ENCODE results near the gene PTPRN. TPM values are rescaled to one million over a fixed set of nuclear protein-coding genes. Genes with fewer than 3 reads are reported as not detected.

The PTPRN gene
- total RNA-seq, 1 experiment from 2014 or later: 2.8 TPM

GRCh38 chr2:219308142-219309101 lies 779 bp downstream of the PTPRN start:
- DNase-seq (ENCODE audit: low read depth): peak; percentile 64

DNA sequence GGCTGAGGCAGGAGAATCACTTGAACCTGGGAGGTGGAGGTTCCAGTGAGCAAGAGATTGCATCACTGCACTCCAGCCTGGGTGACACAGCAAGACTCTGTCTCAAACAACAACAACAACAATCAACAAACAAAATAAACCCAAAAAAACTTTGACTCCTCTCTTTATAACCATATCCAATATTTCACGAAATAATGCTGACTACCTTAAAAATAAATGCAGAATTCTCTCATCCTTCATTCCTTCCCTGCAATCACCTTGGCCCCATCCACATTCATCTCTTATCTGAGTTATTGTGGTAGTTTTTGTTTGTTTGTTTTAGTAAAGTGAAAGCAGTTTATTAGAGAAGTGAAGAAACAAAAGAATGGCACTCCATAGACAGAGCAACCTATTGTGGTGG lies 3.2 kb downstream of the PTPRN start:
- no peak for DNase-seq (ENCODE audit: low read depth)

- no peak for DNase-seq (ENCODE audit: low read depth)
Observed at GRCh38 chr2:219304223-219304622, 5.0 kb downstream of the PTPRN start.

- no peak for DNase-seq (ENCODE audit: low read depth)
Observed at GRCh38 chr2:219302412-219302968, 6.7 kb downstream of the PTPRN start.

DNA sequence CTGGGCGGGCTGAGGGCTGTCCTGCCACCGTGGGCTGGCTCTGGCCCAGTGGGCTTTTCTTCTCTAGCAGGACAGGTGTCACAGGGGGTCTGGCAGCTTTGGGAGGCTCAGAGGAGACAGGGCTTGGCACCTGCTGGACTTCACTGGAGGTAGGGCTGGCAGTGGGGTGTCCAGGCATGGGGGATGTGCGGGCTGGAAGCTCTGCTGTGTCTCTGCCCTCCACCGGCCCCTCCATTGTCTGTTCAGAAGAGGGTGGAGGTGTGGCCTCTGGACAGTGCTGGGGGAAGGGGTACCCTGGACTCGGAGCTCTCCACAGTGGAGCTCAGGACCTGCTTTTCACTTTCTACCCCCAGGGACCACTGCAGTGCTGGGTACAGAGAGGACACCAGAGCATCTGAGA lies 9.2 kb downstream of the PTPRN start:
- DNase-seq (ENCODE audit: low read depth): no peak

DNA sequence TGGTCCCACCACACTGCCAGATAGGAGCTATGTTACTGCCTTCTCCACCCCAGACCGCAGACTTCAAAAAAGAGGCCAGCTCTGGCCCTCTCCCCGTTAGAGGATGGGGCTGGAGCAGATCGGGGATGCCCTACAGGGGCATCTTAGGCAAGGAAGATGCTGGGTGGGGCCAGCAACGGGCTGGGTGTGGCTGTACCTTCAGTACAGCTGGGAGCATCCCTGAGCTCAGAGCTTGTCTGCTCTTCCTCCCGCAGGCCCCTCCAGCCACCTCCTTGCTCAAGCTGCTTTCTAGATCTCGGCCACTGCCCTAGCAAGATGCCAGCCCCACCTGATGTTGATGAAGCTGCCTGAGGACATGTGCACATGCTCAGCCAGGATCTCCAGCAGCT lies 9.8 kb downstream of the PTPRN start:
- no peak for DNase-seq (ENCODE audit: low read depth)

DNA sequence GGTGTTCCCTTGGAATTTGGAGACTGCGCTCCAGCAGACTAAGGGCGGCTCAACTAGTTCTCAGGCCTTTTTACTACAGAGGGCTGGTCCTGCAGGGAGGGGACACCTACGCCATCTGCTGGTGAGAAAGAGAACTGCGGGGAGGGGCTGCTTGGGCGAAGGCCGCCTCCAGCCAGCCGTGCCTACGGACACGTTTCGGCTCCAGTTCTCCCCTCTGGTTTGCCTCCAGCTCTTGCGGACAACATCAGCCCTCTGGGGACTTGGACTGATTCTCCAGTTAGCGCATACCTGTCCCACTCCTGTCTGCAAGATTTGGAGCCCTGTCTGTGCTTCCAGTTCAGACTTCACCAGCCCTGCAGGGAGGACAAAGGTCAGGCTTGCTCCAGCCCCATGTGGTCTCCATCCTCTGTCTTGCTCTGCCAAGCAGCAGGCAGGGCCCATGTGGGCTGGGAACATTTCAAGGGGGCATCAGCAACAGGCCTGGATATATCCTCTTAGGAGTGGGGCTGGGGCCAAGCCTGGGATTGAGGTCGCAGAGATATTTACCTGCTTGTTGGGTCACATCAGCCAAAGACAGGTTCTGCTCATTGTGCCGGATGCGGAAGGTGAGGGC lies 10.3 kb downstream of the PTPRN start:
- peak; percentile 63 for DNase-seq (ENCODE audit: low read depth)

- no peak for DNase-seq (ENCODE audit: low read depth)
Observed at GRCh38 chr2:219297766-219298456, 11.3 kb downstream of the PTPRN start.

DNA sequence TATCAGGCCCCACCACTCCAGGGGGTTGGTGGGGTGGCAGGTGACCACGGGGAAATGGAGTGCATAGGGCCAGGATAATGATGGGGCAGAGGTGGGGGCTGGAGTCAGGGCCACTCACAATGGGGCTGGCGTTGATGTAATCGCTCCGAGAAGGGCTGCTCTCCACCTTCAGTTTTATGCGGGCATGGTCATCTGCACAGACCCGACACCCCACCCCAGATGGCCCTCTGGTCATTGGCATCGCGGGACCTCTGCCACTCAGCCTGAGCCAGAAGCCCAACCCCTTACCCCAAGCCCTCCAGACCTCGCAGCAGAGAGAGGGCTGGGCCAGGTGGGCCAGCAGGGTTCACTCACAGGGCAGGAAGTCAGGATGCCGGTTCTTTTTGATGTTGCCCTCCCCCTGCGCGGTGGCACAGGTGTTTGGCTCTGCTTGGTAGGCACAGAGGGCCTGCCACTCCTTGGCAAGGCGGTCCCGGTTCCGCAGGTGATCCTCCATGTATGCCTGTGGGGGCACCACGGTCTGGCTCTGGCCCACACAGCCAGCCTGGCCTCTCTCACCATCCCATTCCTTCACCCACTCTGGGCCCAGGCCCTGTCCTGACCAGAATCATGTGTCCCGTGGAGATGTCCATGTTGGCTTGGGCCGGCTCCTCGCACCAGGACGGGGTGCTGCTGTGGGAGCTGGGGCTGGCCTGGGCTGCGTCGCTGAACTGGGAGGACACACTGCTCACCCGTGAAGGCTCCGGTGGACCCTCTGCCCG lies 12.4 kb downstream of the PTPRN start:
- DNase-seq (ENCODE audit: low read depth): no peak

DNA sequence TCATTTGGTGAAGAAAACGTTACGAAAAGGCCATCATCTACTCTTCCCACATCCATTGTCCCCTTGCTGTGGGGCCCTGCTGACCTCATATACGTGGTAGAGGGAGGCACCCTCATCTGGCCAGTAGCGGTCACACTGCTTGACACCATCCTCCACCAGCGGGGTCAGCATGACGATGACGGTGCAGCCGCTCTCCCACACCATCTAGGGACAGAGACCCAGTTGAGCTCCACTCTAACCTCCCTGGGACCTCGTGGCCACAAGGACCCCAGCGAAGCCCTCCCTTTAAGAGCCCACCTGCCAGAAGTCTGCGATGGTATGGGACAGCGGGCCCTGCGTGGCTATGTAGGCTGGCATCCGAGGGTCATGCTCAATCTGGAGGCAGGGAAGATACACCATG lies 13.1 kb downstream of the PTPRN start:
- DNase-seq (ENCODE audit: low read depth): no peak

DNA sequence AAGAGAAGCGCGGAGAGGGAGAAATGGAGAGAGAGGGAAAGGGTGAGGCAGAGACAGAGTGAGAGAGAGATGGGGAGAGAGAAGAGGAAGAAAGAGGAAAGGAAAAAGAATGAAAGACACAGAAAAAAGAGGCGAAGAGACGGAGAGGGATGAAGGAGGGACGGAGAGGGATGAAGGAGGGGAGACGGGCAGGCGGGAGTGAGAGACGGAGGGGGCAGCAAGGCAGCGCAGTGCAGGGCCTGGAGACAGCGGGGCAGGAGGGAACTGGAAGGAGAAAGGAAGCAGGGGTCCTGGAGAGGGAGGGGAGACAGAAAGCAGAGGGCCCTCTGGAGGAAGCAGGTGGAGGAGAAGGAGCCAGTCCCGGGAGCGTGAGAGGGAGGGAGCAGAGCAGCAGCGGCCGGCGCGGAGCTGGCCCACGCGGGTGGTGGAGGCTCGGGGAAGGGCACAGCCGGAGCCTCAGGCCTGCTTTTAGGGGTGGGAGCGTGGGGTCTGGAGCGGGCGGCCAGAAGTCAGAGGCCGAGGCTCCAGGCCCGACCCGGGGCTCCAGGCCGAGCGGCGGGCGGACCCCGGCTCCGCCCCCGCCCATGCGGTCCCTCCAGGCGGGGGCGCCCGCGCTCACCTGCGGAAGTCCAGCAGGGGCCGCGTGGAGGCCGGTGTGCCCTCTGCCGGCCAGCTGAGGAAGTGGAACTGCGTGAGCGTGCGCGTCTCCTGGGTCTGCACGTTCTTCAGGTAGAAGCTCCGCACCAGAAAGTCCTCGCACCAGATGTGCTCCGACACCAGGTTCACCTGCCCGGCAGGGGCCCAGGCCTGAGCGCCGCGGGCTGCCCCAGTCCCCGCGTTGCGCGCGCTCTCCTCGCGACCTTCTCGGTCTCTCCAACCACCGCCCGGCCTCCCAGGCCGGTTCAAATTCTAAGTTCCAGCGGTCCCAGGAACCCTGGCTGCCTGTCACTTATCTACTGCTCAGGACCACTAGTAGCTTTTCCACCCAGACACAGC lies 14.5 kb downstream of the PTPRN start:
- peak; percentile 53 for DNase-seq (ENCODE audit: low read depth)

DNA sequence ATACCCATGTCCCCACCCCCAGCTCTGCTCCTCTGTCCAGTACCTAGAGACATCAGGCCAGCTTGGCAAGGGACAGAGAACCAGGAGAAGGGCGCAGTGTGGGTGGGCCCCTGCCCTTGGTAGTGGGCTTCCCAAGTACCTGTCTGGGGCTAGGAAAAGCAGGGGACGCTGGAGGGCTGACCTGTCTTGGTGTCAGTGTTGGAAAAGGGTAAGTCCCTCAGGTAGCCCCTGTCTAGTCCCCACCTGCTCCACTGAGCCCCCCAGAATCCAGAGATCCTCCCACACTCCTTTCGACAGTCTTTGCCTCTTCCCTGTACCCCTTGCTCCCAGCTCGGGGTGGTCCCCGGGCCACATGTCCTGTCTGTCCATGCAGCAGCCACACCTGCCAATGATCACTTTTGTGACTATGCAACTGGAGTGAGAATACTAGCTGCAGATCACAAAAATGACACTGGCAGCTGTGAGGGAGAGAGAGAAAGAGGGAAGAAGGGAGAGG lies 15.4 kb downstream of the PTPRN start:
- no peak for DNase-seq (ENCODE audit: low read depth)

- DNase-seq (ENCODE audit: low read depth): no peak
Observed at GRCh38 chr2:219292616-219293015, 16.6 kb downstream of the PTPRN start.

GRCh38 chr2:219291910-219292490 lies 17.2 kb downstream of the PTPRN start:
- no peak for DNase-seq (ENCODE audit: low read depth)

- no peak for DNase-seq (ENCODE audit: low read depth)
Observed at GRCh38 chr2:219291394-219291793, 17.8 kb downstream of the PTPRN start.

GRCh38 chr2:219290381-219291171 lies 18.6 kb downstream of the PTPRN start:
- DNase-seq (ENCODE audit: low read depth): no peak

DNA sequence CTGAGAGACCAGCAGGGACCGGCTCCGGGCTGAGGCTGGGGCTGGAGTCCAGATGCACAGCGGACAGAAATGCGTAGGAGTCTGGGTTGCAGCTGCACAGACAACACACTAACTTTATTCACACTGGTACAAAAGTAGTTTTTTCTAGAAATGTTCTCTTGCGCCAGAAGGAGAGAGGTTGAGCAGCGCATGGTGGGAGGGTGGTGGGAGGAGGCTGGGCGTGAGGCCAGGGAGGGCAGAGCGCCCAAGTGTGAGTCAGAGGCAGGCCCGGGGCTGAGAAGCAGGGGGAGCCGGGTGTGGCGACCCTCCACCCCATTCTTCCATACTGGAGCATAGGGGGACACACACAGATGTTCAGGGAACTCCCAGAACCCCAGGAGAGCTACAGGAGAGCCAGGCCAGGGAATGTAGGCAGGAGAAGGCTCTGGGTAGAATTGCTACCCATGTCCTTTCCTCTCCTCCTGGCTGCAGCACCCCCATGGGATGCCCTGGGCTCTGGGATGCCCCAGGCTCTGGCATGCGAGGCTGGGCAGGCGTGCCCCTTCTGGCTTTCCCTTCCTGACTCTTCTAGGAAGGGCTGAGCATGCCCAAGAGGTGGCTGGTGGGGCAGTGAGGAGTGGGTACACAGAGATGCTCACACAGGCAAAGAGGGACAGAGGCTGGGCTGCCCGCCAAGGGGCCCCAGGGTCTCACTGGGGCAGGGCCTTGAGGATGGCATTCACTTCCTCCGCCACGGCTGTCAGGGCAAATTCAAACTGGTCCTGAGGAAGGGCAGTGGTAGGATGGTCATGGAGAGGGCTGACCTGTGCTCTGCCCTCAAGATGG lies 19.5 kb downstream of the PTPRN start:
- peak; percentile 79 for DNase-seq (ENCODE audit: low read depth)

GRCh38 chr2:219289195-219289536 lies 20.0 kb downstream of the PTPRN start:
- DNase-seq (ENCODE audit: low read depth): no peak

Data from LHCN-M2 (cell line).